CD14-positive monocyte (primary cell): ENCODE data around the gene CAPN3. TPM values are rescaled to one million over a fixed set of nuclear protein-coding genes. Genes with fewer than 3 reads are reported as not detected.

ENCODE experiments used
- DNase-seq, 3 donors: peaks; one replicate each; pipeline ENCODE4 v3.0.0-alpha.2; 2011 to 2022
- H2AFZ ChIP-seq: 2 replicates; pipeline ENCODE4 v1.6.0; 2012; ENCODE audit warnings: mild to moderate bottlenecking, low read depth, low read length, inconsistent platforms; ENCODE audit not compliant: insufficient read depth, poor library complexity, severe bottlenecking
- H3K27ac ChIP-seq, 2 donors: 1 replicate in 1 of 2; 2 replicates in 1 of 2; pipeline ENCODE4 v1.5.1; 2012 to 2013; ENCODE audit warnings: low read length in 2 of 2, control low read depth in 1 of 2, inconsistent platforms in 1 of 2, low read depth in 1 of 2, mild to moderate bottlenecking in 1 of 2
- H3K27me3 ChIP-seq, 2 donors: one replicate each; pipeline versions ENCODE4 v1.6.0 to v1.6.1; 2011 to 2013; ENCODE audit warnings: low read length in 2 of 2; ENCODE audit not compliant: control insufficient read depth in 2 of 2, insufficient read depth in 2 of 2
- H3K36me3 ChIP-seq, 2 donors: replicated peaks in 1 of 2; 1 replicate in 1 of 2; 2 replicates in 1 of 2; pipeline versions ENCODE4 v1.5.1 to v1.6.1; 2012 to 2013; ENCODE audit warnings: low read length in 2 of 2, control low read depth in 1 of 2, inconsistent platforms in 1 of 2, mild to moderate bottlenecking in 1 of 2; ENCODE audit not compliant: insufficient read depth in 2 of 2, control insufficient read depth in 1 of 2
- H3K4me1 ChIP-seq, 2 donors: 1 replicate in 1 of 2; 2 replicates in 1 of 2; pipeline versions ENCODE4 v1.5.1 to v1.6.1; 2012 to 2013; ENCODE audit warnings: low read length in 2 of 2, control low read depth in 1 of 2, inconsistent platforms in 1 of 2, mild to moderate bottlenecking in 1 of 2, moderate library complexity in 1 of 2; ENCODE audit not compliant: insufficient read depth in 2 of 2, control insufficient read depth in 1 of 2
- H3K4me2 ChIP-seq: replicated peaks from 2 replicates; pipeline ENCODE3; 2012; ENCODE audit warnings: low read length, moderate library complexity, mild to moderate bottlenecking; ENCODE audit not compliant: poor library complexity, severe bottlenecking; ENCODE audit errors: extremely low read depth
- H3K4me3 ChIP-seq, 3 experiments: fragments of 200-600 bp in 1 of 3; sonication (generic) in 1 of 3; replicated peaks in 1 of 3; 1 replicate in 2 of 3; 2 replicates in 1 of 3; pipeline ENCODE4 v1.5.1; 2011 to 2013; ENCODE audit warnings: low read length in 3 of 3, mild to moderate bottlenecking in 3 of 3, control low read depth in 2 of 3, low read depth in 2 of 3, inconsistent platforms in 1 of 3, moderate library complexity in 1 of 3
- H3K79me2 ChIP-seq: 2 replicates; pipeline ENCODE4 v1.6.0; 2012; ENCODE audit warnings: mild to moderate bottlenecking, control low read depth, inconsistent platforms, low read length, moderate library complexity; ENCODE audit not compliant: insufficient read depth
- H3K9ac ChIP-seq: 2 replicates; pipeline ENCODE4 v1.6.0; 2017; ENCODE audit warnings: low read length, mild to moderate bottlenecking; ENCODE audit not compliant: insufficient read depth, poor library complexity, severe bottlenecking
- H3K9me3 ChIP-seq, 2 donors: replicated peaks in 1 of 2; 1 replicate in 1 of 2; 2 replicates in 1 of 2; pipeline versions ENCODE4 v1.5.1 to v1.6.1; 2012 to 2013; ENCODE audit warnings: low read length in 2 of 2, control low read depth in 1 of 2; ENCODE audit not compliant: control insufficient read depth in 1 of 2, insufficient read depth in 1 of 2
- H4K20me1 ChIP-seq: 2 replicates; pipeline ENCODE4 v1.6.0; 2012; ENCODE audit warnings: mild to moderate bottlenecking, low read length, control low read depth, moderate library complexity; ENCODE audit not compliant: insufficient read depth
- H3K27ac Mint-ChIP-seq, 7 donors: one replicate each; pipeline ENCODE4 v1.8.0; 2020; ENCODE audit warnings: mild to moderate bottlenecking in 7 of 7, mixed read lengths in 7 of 7, moderate library complexity in 6 of 7, inconsistent platforms in 2 of 7
- H3K27me3 Mint-ChIP-seq, 3 donors: one replicate each; pipeline ENCODE4 v1.8.0; 2021 to 2022; ENCODE audit warnings: low read depth in 3 of 3, mild to moderate bottlenecking in 3 of 3, mixed read lengths in 3 of 3, moderate library complexity in 3 of 3, inconsistent platforms in 1 of 3
- H3K36me3 Mint-ChIP-seq, 2 donors: one replicate each; pipeline ENCODE4 v1.8.0; 2020; ENCODE audit warnings: mixed read lengths in 2 of 2, inconsistent platforms in 1 of 2, mild to moderate bottlenecking in 1 of 2
- H3K4me1 Mint-ChIP-seq: one replicate; pipeline ENCODE4 v1.8.0; 2020; ENCODE audit warnings: mild to moderate bottlenecking, mixed read lengths
- H3K4me3 Mint-ChIP-seq, 2 donors: one replicate each; pipeline ENCODE4 v1.8.0; 2020; ENCODE audit warnings: mild to moderate bottlenecking in 2 of 2, mixed read lengths in 2 of 2, moderate library complexity in 1 of 2
- H3K9me3 Mint-ChIP-seq, 7 donors: one replicate each; pipeline ENCODE4 v1.8.0; 2020 to 2022; ENCODE audit warnings: mixed read lengths in 7 of 7, mild to moderate bottlenecking in 6 of 7, moderate library complexity in 6 of 7, inconsistent platforms in 2 of 7
- WGBS: methylation state at CpG from one replicate; pipeline ENCODE4 v1.1.5; 2013; ENCODE audit warnings: missing lambda C conversion rate; ENCODE audit not compliant: insufficient coverage; 5-methylcytosine and 5-hydroxymethylcytosine counted together
- intact Hi-C, 2 donors: fragments of 100-400 bp; cut with micrococcal nuclease; formaldehyde crosslinking; loops; one replicate each; pipeline versions ENCODE4 v1.15.0 to v1.15.1; 2023
- polyA plus RNA-seq, 3 donors: library from polyadenylated mRNA; depleted of rRNA in 1 of 3; unstranded in 2 of 3; stranded (reverse) in 1 of 3; fragments of 300-500 nt in 2 of 3; fragments of >200 nt in 1 of 3; fragmentation: Illumina TruSeq in 2 of 3; gene quantifications; 1 replicate in 2 of 3; 2 replicates in 1 of 3; pipeline ENCODE4 v1.2.3, GENCODE V29; 2012 to 2021
- TF ChIP-seq, protein P1 (sequence below): fragments of 200-600 bp; IDR thresholded peaks from one replicate; pipeline ENCODE4 v1.8.0; 2022; ENCODE audit warnings: antibody characterized with exemption, mild to moderate bottlenecking

Gene CAPN3
- polyA plus RNA-seq, 3 donors = 2.9 to 76.5 (median 3.6) TPM

DNA sequence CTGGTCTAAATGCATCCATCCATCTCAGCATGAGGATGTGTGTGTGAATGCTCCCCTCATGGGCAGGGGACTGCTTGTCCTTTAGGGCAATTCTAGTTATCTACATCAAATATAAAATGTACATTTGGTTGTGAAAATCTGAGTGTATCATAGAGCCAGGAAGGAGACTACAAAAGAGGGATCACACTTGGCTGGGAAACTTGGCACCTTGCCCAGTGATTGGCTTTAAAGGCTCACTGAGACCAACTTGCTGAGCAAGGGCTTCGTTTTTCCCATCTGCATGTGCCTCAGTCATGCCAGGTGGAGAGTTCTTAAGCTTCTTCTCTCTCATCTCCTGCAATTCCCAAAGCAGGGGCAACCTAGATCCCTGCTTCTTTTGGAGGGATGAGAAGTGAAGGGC, 5.2 kb downstream of the CAPN3 start:
- Histone ChIP-seq H3K27me3 (no peaks in the 10 kb centered on the region), H3K27ac (peak overlapping the region in 1 of 2 donors; percentile 80), H4K20me1 (no peaks in the 10 kb centered on the region), H3K36me3 (peaks cover 2 to 32% of the 10 kb centered on the region in 2 donors), H3K4me3 (no peak overlapping the region), H3K4me2 (no peak overlapping the region), H3K4me1 (peaks cover 58 to 59% of the 10 kb centered on the region in 2 donors), H3K9me3 (no peaks in the 10 kb centered on the region), H3K79me2 (no peaks in the 10 kb centered on the region), H3K9ac (no peak overlapping the region), H2AFZ (no peak overlapping the region)
- Mint-ChIP-seq H3K27me3 (peaks cover 0 to 3% (median 0%) of the 10 kb centered on the region in 3 donors), H3K36me3 (peaks cover 25 to 29% of the 10 kb centered on the region in 2 donors), H3K4me1 (peaks cover 67% of the 10 kb centered on the region), H3K4me3 (no peak overlapping the region), H3K27ac (peak overlapping the region in 2 of 7 donors; percentile 30 to 35), H3K9me3 (no peaks in the 10 kb centered on the region)
- intact Hi-C loops = no loop called here
- no CpG with 5 or more reads among the region's 1 CpG for WGBS
- TF ChIP-seq, protein P1, sequence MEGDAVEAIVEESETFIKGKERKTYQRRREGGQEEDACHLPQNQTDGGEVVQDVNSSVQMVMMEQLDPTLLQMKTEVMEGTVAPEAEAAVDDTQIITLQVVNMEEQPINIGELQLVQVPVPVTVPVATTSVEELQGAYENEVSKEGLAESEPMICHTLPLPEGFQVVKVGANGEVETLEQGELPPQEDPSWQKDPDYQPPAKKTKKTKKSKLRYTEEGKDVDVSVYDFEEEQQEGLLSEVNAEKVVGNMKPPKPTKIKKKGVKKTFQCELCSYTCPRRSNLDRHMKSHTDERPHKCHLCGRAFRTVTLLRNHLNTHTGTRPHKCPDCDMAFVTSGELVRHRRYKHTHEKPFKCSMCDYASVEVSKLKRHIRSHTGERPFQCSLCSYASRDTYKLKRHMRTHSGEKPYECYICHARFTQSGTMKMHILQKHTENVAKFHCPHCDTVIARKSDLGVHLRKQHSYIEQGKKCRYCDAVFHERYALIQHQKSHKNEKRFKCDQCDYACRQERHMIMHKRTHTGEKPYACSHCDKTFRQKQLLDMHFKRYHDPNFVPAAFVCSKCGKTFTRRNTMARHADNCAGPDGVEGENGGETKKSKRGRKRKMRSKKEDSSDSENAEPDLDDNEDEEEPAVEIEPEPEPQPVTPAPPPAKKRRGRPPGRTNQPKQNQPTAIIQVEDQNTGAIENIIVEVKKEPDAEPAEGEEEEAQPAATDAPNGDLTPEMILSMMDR = no peak
- no peak for DNase-seq

DNA sequence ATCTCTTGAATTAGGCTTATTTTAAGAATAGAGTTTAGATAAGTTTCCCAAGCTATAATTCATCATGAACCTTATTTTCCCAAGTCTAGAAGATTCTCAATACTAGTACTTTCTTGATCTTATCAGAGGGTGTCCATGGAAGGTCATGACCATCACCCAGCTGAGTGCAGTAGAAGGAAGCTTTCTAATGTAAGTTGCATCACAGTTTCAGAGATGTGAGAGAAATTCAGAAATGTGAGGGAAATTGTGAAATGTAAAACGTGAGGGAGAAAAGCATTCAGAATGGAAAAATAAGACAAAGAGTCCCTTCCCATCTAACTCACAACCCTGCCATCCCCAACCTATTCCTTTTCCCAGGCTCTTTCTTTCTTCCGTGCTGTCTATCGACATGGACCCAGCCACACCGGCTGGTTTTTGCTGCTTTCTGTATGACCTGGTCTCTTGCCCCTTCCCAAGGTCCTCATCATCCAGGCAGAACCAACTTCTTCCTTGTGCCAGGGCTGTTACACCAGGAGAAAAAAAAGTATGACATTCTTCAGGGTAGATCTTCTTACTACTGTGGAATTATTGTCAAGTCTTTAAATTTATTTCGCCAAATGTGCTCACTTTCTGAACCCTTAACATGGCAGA, 6.7 kb downstream of the CAPN3 start:
- H3K9me3 Mint-ChIP-seq = no peaks in the 10 kb centered on the region
- H3K27me3 ChIP-seq = no peaks in the 10 kb centered on the region
- H3K36me3 Mint-ChIP-seq = peaks cover 16 to 17% of the 10 kb centered on the region in 2 donors
- H3K36me3 ChIP-seq = peaks cover 2 to 25% of the 10 kb centered on the region in 2 donors
- peaks cover 66 to 67% of the 10 kb centered on the region in 2 donors for H3K4me1 ChIP-seq
- H3K4me3 ChIP-seq = peak overlapping the region in 1 of 3 experiments; percentile 44
- H3K4me2 ChIP-seq = peak overlapping the region; percentile 61
- peak overlapping the region in 1 of 2 donors; percentile 74 for H3K4me3 Mint-ChIP-seq
- peaks cover 70% of the 10 kb centered on the region for H3K4me1 Mint-ChIP-seq
- TF ChIP-seq, protein P1 = no peak
- 94% methylated on average over 2 of the region's 5 CpGs for WGBS
- no peak overlapping the region for H3K9ac ChIP-seq
- H3K79me2 ChIP-seq = no peaks in the 10 kb centered on the region
- peak overlapping the region; percentile 88 to 94 (median 94) for H3K27ac Mint-ChIP-seq
- intact Hi-C loops = no loop called here
- DNase-seq = peak in 2 of 3 donors; percentile 20 to 53
- no peaks in the 10 kb centered on the region for H4K20me1 ChIP-seq
- no peaks in the 10 kb centered on the region for H3K9me3 ChIP-seq
- H3K27me3 Mint-ChIP-seq = peaks cover 0 to 4% (median 0%) of the 10 kb centered on the region in 3 donors
- H3K27ac ChIP-seq = peak overlapping the region; percentile 60 to 80
- H2AFZ ChIP-seq = no peak overlapping the region
